CD4-positive, alpha-beta T cell (primary cell): ENCODE measurements around the gene ASCL3. TPM values are rescaled to one million over a fixed set of nuclear protein-coding genes. Genes with fewer than 3 reads are reported as not detected.
A peak's percentile ranks its signal among the peaks of the same experiment; 100 is the strongest.

Experiments used
- ATAC-seq: fragments of 200-7000 bp; cut with Tn5 transposase; one replicate; pipeline ENCODE4 v1.10.0; 2022; ENCODE audit warnings: mild to moderate bottlenecking; ENCODE audit not compliant: poor library complexity
- CTCF ChIA-PET: fragments of 350-600 bp; sonication (Branson Sonifier 250); formaldehyde crosslinking; loops from one replicate; lab custom pipeline; 2021; ENCODE audit warnings: antibody characterized with exemption, inconsistent platforms; lab: Charles Lee
- POLR2A ChIA-PET: fragments of 350-600 bp; sonication (Branson Sonifier 250); formaldehyde crosslinking; loops from one replicate; lab custom pipeline; 2021; ENCODE audit warnings: antibody characterized with exemption, inconsistent platforms; lab: Charles Lee
- DNase-seq, 14 experiments: peaks; one replicate each; pipeline ENCODE4 v3.0.0-alpha.2; 2013 to 2020; ENCODE audit warnings: mixed read lengths in 2 of 14
- H3K27ac ChIP-seq, 2 donors: one replicate each; pipeline versions ENCODE4 v1.5.1 to v1.7.0; 2013; ENCODE audit warnings: low read length in 2 of 2, low read depth in 1 of 2, mild to moderate bottlenecking in 1 of 2
- H3K27me3 ChIP-seq, 2 experiments: 1 replicate in 1 of 2; 2 replicates in 1 of 2; pipeline versions ENCODE4 v1.6.1 to v1.7.0; 2013; ENCODE audit warnings: low read length in 2 of 2, control low read depth in 1 of 2, mild to moderate bottlenecking in 1 of 2, moderate library complexity in 1 of 2; ENCODE audit not compliant: insufficient read depth in 2 of 2, control insufficient read depth in 1 of 2
- H3K36me3 ChIP-seq: one replicate; pipeline ENCODE4 v1.6.1; 2013; ENCODE audit warnings: low read length, control low read depth; ENCODE audit not compliant: insufficient read depth
- H3K4me1 ChIP-seq: one replicate; pipeline ENCODE4 v1.6.1; 2013; ENCODE audit warnings: low read length, control low read depth; ENCODE audit not compliant: insufficient read depth
- H3K4me3 ChIP-seq: one replicate; pipeline ENCODE4 v1.5.1; 2013; ENCODE audit warnings: mild to moderate bottlenecking, low read length, moderate library complexity
- H3K9me3 ChIP-seq, 2 experiments: 1 replicate in 1 of 2; 2 replicates in 1 of 2; pipeline versions ENCODE4 v1.6.1 to v1.7.0; 2013; ENCODE audit warnings: low read length in 2 of 2, mild to moderate bottlenecking in 2 of 2, control low read depth in 1 of 2, moderate library complexity in 1 of 2; ENCODE audit not compliant: control insufficient read depth in 1 of 2, insufficient read depth in 1 of 2
- H3K27ac Mint-ChIP-seq: one replicate; pipeline ENCODE4 v1.8.0; 2020; ENCODE audit warnings: mixed read lengths
- H3K27me3 Mint-ChIP-seq: one replicate; pipeline ENCODE4 v1.8.0; 2021; ENCODE audit warnings: mixed read lengths
- H3K36me3 Mint-ChIP-seq: one replicate; pipeline ENCODE4 v1.8.0; 2021; ENCODE audit warnings: low read depth, mixed read lengths
- H3K4me1 Mint-ChIP-seq: one replicate; pipeline ENCODE4 v1.8.0; 2021; ENCODE audit warnings: low read depth, mixed read lengths
- H3K4me3 Mint-ChIP-seq: one replicate; pipeline ENCODE4 v1.8.0; 2020; ENCODE audit warnings: mild to moderate bottlenecking, mixed read lengths
- H3K9me3 Mint-ChIP-seq: one replicate; pipeline ENCODE4 v1.8.0; 2020; ENCODE audit warnings: mixed read lengths
- CTCF ChIP-seq: fragments of 200-600 bp; IDR thresholded peaks from one replicate; pipeline ENCODE4 v1.8.0; 2022; ENCODE audit warnings: antibody characterized with exemption, mild to moderate bottlenecking
- intact Hi-C, 2 experiments: fragments of 100-400 bp; cut with DNase I in 1 of 2; cut with micrococcal nuclease in 1 of 2; formaldehyde crosslinking; loops; one replicate each; pipeline versions ENCODE4 v1.15.1 to v1.9.0; 2023 to 2025; cut with DNase I, micrococcal nuclease
- total RNA-seq, 174 experiments: library from RNA in 2 of 174; stranded (reverse) in 2 of 174; gene quantifications; one replicate each; pipeline ENCODE4 v1.2.3 and lab custom pipeline; 2021 to 2026

Gene ASCL3
- total RNA-seq, 2 experiments from 2014 or later, result not detected

- no peaks in the 10 kb centered on the region for H3K9me3 Mint-ChIP-seq
- Histone ChIP-seq H3K4me1 (peaks cover 27% of the 10 kb centered on the region), H3K4me3 (peak within 1 kb of the TSS; percentile 89), H3K27ac (peak within 1 kb of the TSS; percentile 41 to 55), H3K27me3 (no peaks in the 10 kb centered on the region), H3K9me3 (no peaks in the 10 kb centered on the region), H3K36me3 (no peaks in the 10 kb centered on the region)
- H3K36me3 Mint-ChIP-seq, result peaks cover 8% of the 10 kb centered on the region
- intact Hi-C loops, result loop anchor here in 1 of 2 experiments (2.0 to 10.0 kb wide), 4 partner anchors 52 to 1384 kb away; partner anchors contain the start of genes RPL27A, SBF2 and TRIM66
- ChIA-PET CTCF (interaction anchor here (1.2 kb wide), 1 partner anchor 48 kb away, joined by 3 read pairs; no protein-coding TSS in a partner anchor), POLR2A (interaction anchor here (0.5 to 1.2 kb wide), 5 partner anchors 53 to 229 kb away, joined by 3 to 7 read pairs (median 6); partner anchors contain the start of genes RPL27A, TMEM9B and TRIM66)
- peak; percentile 44 to 91 (median 74) for DNase-seq
- ATAC-seq, result peak; percentile 61
- peaks cover 47% of the 10 kb centered on the region for H3K4me1 Mint-ChIP-seq
- H3K27me3 Mint-ChIP-seq, result no peaks in the 10 kb centered on the region
- TF ChIP-seq CTCF, result no peak
- peak within 1 kb of the TSS; percentile 82 for H3K27ac Mint-ChIP-seq
- peak within 1 kb of the TSS; percentile 96 for H3K4me3 Mint-ChIP-seq
Measured at GRCh38 chr11:8911029-8911823, 31.6 kb downstream of the ASCL3 start, which contains the start of gene AKIP1. Gene AKIP1, plus strand, starts transcription at chr11:8911189. Its CDS starts 261 bp downstream, at chr11:8911450.

- peak overlapping the region; percentile 89 for H3K4me3 ChIP-seq
- Mint-ChIP-seq H3K36me3 (peaks cover 8% of the 10 kb centered on the region), H3K4me1 (peaks cover 47% of the 10 kb centered on the region), H3K27me3 (no peaks in the 10 kb centered on the region), H3K9me3 (no peaks in the 10 kb centered on the region), H3K27ac (peak overlapping the region; percentile 82), H3K4me3 (peak overlapping the region; percentile 96)
- H3K27ac ChIP-seq, result no peak overlapping the region
- intact Hi-C loops, result loop anchor here in 1 of 2 experiments (2.0 to 10.0 kb wide), 4 partner anchors 52 to 1384 kb away; partner anchors contain the start of genes RPL27A, SBF2 and TRIM66
- CTCF ChIA-PET, result interaction anchor here (1.2 kb wide), 1 partner anchor 49 kb away, joined by 3 read pairs; no protein-coding TSS in a partner anchor
- DNase-seq (peak in 1 of 14 experiments; percentile 12), ATAC-seq (no peak)
- no peaks in the 10 kb centered on the region for H3K27me3 ChIP-seq
- H3K36me3 ChIP-seq, result no peaks in the 10 kb centered on the region
- POLR2A ChIA-PET, result interaction anchor here (0.5 to 1.2 kb wide), 4 partner anchors 54 to 269 kb away, joined by 3 to 7 read pairs (median 4); partner anchors contain the start of genes RPL27A and TMEM9B
- peaks cover 27% of the 10 kb centered on the region for H3K4me1 ChIP-seq
- H3K9me3 ChIP-seq, result no peaks in the 10 kb centered on the region
- no peak for TF ChIP-seq CTCF
Measured at GRCh38 chr11:8910649-8911026, 32.2 kb downstream of the ASCL3 start.

- peaks cover 5% of the 10 kb centered on the region for H3K36me3 Mint-ChIP-seq
- H3K4me1 Mint-ChIP-seq, result peaks cover 27% of the 10 kb centered on the region
- Histone ChIP-seq H3K27ac (no peak overlapping the region), H3K9me3 (no peaks in the 10 kb centered on the region), H3K27me3 (no peaks in the 10 kb centered on the region), H3K4me3 (no peak overlapping the region), H3K36me3 (no peaks in the 10 kb centered on the region), H3K4me1 (peaks cover 17% of the 10 kb centered on the region)
- H3K27me3 Mint-ChIP-seq, result no peaks in the 10 kb centered on the region
- ATAC-seq (no peak), DNase-seq (no peak)
- H3K27ac Mint-ChIP-seq, result no peak overlapping the region
- H3K4me3 Mint-ChIP-seq, result no peak overlapping the region
- no peak for TF ChIP-seq CTCF
- CTCF ChIA-PET, result no interaction called here
- intact Hi-C loops, result no loop called here
- POLR2A ChIA-PET, result no interaction called here
- peaks cover 1% of the 10 kb centered on the region for H3K9me3 Mint-ChIP-seq
Measured at GRCh38 chr11:8908099-8908498, 34.7 kb downstream of the ASCL3 start.
